OCI-LY3 (cell line): ENCODE measurements around the gene TSEN2.

ENCODE experiments used
- H2AFZ ChIP-seq: fragments of 200-600, 300-600 bp; shearing (Covaris generic); 2 replicates; pipeline ENCODE4 v1.6.0; 2014; ENCODE audit warnings: antibody characterized with exemption, low read depth, low read length
- H3K27ac ChIP-seq: fragments of 200-600, 300-600 bp; sonication (generic); 2 replicates; pipeline ENCODE4 v1.5.1; 2014; ENCODE audit warnings: mild to moderate bottlenecking, low read length, moderate library complexity, mixed read lengths
- H3K27me3 ChIP-seq: fragments of 200-600, 300-600 bp; sonication (generic); 2 replicates; pipeline ENCODE4 v1.6.1; 2014; ENCODE audit warnings: low read depth, low read length, mixed read lengths
- H3K36me3 ChIP-seq: fragments of 200-600, 300-600 bp; sonication (generic); replicated peaks from 2 replicates; pipeline ENCODE3; 2014; ENCODE audit warnings: low read depth, low read length, mixed read lengths
- H3K4me1 ChIP-seq: fragments of 300-600, 200-600 bp; sonication (generic); 2 replicates; pipeline ENCODE4 v1.6.1; 2014; ENCODE audit warnings: low read length, mixed read lengths
- H3K4me2 ChIP-seq: fragments of 200-600, 300-600 bp; sonication (generic); 2 replicates; pipeline ENCODE4 v1.6.1; 2014; ENCODE audit warnings: low read length, mixed read lengths
- H3K4me3 ChIP-seq: fragments of 300-600, 200-600 bp; sonication (generic); 2 replicates; pipeline ENCODE4 v1.5.1; 2014; ENCODE audit warnings: antibody characterized with exemption, mild to moderate bottlenecking, low read length, moderate library complexity
- H3K79me2 ChIP-seq: fragments of 300-600, 200-600 bp; shearing (Covaris generic); 2 replicates; pipeline ENCODE4 v1.6.1; 2014; ENCODE audit warnings: mild to moderate bottlenecking, low read length, mixed read lengths
- H3K9ac ChIP-seq: fragments of 300-600, 200-600 bp; shearing (Covaris generic); 2 replicates; pipeline ENCODE4 v1.6.0; 2014; ENCODE audit warnings: mild to moderate bottlenecking, low read length, moderate library complexity
- H3K9me3 ChIP-seq: fragments of 200-600, 300-600 bp; shearing (Covaris generic); 2 replicates; pipeline ENCODE4 v1.6.1; 2014; ENCODE audit warnings: low read length, mixed read lengths; ENCODE audit not compliant: insufficient read depth
- H4K20me1 ChIP-seq: fragments of 200-600, 300-600 bp; sonication (generic); 2 replicates; pipeline ENCODE4 v1.6.1; 2016; ENCODE audit warnings: low read length, mixed read lengths; ENCODE audit not compliant: insufficient read depth
- EZH2phosphoT487 ChIP-seq: fragments of 200-600 bp; shearing (Covaris generic); IDR thresholded peaks from 2 replicates; pipeline ENCODE4 v1.6.1; 2018; ENCODE audit warnings: antibody characterized with exemption, mixed run types, low read depth
- TF ChIP-seq, protein P1 (sequence below): fragments of 200-600, 300-600 bp; sonication (generic); IDR thresholded peaks from 2 replicates; pipeline ENCODE4 v1.5.1; 2014; ENCODE audit warnings: antibody characterized with exemption, low read length, low read depth

TSEN2 gene

DNA sequence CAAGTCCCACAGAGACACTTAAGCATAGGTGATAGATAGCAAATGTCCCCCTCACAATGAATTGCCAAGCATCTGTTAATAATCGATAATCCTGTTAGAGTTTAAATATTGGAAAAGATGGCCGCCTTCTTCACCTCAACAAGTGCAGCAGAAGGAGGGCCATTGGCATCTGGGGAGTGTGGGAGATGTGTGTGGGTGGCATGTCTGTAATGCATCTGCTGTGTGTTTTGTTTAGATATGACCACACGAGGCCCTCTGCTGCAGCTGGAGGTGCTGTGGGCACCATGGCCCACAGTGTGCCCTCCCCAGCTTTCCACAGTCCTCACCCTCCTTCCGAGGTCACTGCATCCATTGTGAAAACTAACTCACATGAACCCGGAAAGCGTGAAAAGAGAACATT is 85.6 kb downstream of the TSEN2 start:
- Histone ChIP-seq H3K36me3 (peaks cover 58% of the 10 kb centered on the region), H3K79me2 (peaks cover 39% of the 10 kb centered on the region), H2AFZ (no peak overlapping the region), H3K27me3 (no peaks in the 10 kb centered on the region), H3K4me1 (0 out of 2 replicates have a peak, but pooled peaks cover 6% of the 10 kb centered on the region), H3K9ac (no peak overlapping the region), H3K4me2 (no peak overlapping the region), H3K4me3 (no peak overlapping the region), H4K20me1 (peaks cover 22% of the 10 kb centered on the region), H3K27ac (no peak overlapping the region), H3K9me3 (peaks cover 12% of the 10 kb centered on the region; the same call in 1 of the 2 replicates)
- TF ChIP-seq EZH2phosphoT487: no peak
- TF ChIP-seq, protein P1, sequence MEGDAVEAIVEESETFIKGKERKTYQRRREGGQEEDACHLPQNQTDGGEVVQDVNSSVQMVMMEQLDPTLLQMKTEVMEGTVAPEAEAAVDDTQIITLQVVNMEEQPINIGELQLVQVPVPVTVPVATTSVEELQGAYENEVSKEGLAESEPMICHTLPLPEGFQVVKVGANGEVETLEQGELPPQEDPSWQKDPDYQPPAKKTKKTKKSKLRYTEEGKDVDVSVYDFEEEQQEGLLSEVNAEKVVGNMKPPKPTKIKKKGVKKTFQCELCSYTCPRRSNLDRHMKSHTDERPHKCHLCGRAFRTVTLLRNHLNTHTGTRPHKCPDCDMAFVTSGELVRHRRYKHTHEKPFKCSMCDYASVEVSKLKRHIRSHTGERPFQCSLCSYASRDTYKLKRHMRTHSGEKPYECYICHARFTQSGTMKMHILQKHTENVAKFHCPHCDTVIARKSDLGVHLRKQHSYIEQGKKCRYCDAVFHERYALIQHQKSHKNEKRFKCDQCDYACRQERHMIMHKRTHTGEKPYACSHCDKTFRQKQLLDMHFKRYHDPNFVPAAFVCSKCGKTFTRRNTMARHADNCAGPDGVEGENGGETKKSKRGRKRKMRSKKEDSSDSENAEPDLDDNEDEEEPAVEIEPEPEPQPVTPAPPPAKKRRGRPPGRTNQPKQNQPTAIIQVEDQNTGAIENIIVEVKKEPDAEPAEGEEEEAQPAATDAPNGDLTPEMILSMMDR: no peak

DNA sequence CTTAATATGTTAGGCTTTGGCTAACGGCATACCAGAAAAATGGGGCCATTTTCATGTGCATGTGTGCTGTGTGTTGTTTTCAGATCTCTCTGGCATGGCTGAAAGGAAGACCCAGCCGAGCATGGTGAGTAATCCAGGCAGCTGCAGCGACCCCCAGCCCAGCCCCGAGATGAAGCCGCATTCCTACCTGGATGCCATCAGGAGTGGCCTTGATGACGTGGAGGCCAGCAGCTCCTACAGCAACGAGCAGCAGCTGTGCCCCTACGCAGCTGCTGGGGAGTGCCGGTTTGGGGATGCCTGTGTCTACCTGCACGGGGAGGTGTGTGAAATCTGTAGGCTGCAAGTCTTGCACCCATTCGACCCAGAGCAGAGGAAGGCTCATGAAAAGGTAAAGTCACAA is 87.7 kb downstream of the TSEN2 start:
- Histone ChIP-seq H3K27ac (no peak overlapping the region), H3K79me2 (peaks cover 18% of the 10 kb centered on the region), H2AFZ (no peak overlapping the region), H3K4me3 (no peak overlapping the region), H3K9ac (no peak overlapping the region), H3K9me3 (peaks cover 2% of the 10 kb centered on the region; the same call in 1 of the 2 replicates), H3K4me1 (0 out of 2 replicates have a peak, but pooled peaks cover 6% of the 10 kb centered on the region), H3K36me3 (peaks cover 60% of the 10 kb centered on the region), H3K27me3 (no peaks in the 10 kb centered on the region), H3K4me2 (no peak overlapping the region), H4K20me1 (peaks cover 12% of the 10 kb centered on the region)
- no peak for TF ChIP-seq EZH2phosphoT487
- TF ChIP-seq, protein P1: no peak

DNA sequence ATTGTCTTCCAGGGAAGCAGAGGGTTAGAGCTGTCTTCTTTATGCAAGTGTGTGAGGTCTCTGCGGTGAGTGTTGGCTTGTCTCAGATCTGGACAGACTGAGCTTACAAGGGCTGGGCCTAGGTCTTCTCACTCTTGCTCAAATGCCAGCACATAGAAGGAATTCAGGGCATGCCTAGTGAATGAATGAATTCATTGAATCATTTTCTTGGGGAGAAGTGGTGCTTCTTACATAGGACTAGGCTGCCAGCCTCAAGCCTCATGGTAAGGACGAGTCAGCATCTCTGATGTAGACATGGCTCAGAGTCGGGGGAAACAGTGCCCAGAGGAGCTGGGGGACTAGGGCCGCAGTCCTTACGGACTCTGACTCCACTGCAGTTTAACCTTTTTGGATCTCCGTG is 89.9 kb downstream of the TSEN2 start:
- TF ChIP-seq EZH2phosphoT487: no peak
- TF ChIP-seq, protein P1: no peak
- H3K4me2 ChIP-seq: no peak overlapping the region
- H3K4me1 ChIP-seq: no peaks in the 10 kb centered on the region
- H3K9me3 ChIP-seq: no peaks in the 10 kb centered on the region
- H3K27ac ChIP-seq: no peak overlapping the region
- H2AFZ ChIP-seq: no peak overlapping the region
- peaks cover 68% of the 10 kb centered on the region for H3K36me3 ChIP-seq
- no peak overlapping the region for H3K9ac ChIP-seq
- H4K20me1 ChIP-seq: no peaks in the 10 kb centered on the region; the same call in 1 of the 2 replicates
- H3K79me2 ChIP-seq: no peaks in the 10 kb centered on the region
- no peaks in the 10 kb centered on the region for H3K27me3 ChIP-seq
- H3K4me3 ChIP-seq: no peak overlapping the region

DNA sequence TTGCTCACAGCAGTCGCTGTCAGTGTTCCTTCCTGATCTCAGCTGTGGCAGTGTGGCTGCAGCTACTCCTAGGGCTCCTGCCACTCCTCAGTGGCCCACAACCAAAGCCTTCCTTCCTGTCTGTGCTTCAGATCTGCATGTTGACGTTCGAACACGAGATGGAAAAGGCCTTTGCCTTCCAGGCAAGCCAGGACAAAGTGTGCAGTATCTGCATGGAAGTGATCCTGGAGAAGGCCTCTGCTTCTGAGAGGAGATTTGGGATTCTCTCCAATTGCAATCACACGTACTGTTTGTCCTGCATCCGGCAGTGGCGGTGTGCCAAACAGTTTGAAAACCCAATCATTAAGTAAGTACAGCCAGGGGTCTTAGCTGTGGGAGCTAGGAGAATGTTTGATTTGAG is 90.4 kb downstream of the TSEN2 start:
- Histone ChIP-seq H3K36me3 (peaks cover 69% of the 10 kb centered on the region), H3K27me3 (no peaks in the 10 kb centered on the region), H3K9ac (no peak overlapping the region), H3K79me2 (no peaks in the 10 kb centered on the region), H3K4me2 (no peak overlapping the region), H2AFZ (no peak overlapping the region), H3K4me3 (no peak overlapping the region), H3K9me3 (no peaks in the 10 kb centered on the region), H3K27ac (no peak overlapping the region), H3K4me1 (no peaks in the 10 kb centered on the region), H4K20me1 (no peaks in the 10 kb centered on the region; the same call in 1 of the 2 replicates)
- TF ChIP-seq, protein P1: no peak
- no peak for TF ChIP-seq EZH2phosphoT487
